HCT116 (cell line): Measurements from ENCODE around the gene CARD9. TPM values are rescaled to one million over a fixed set of nuclear protein-coding genes. Genes with fewer than 3 reads are reported as not detected.

Source experiments
- ATAC-seq: fragments of 200-7000 bp; cut with Tn5 transposase; 2 replicates; pipeline ENCODE4 v1.9.1; 2020; ENCODE audit warnings: mild to moderate bottlenecking, moderate library complexity
- BruUV-seq: library from RNA; stranded (reverse); fragments of 400-500 nt; replicated peaks from 2 replicates; lab custom pipeline; 2021; lab: Mats Ljungman, UMichigan
- CTCF ChIA-PET: fragments of 300-600 bp; sonication (Branson Sonifier 250); formaldehyde crosslinking; loops from one replicate; lab custom pipeline; 2021; ENCODE audit warnings: antibody characterized with exemption; lab: Charles Lee
- POLR2A ChIA-PET: fragments of 300-600, 350-600 bp; sonication (Branson Sonifier 250); formaldehyde crosslinking; loops from one replicate; lab custom pipeline; 2021; ENCODE audit warnings: antibody characterized with exemption; lab: Charles Lee
- RAD21 ChIA-PET, 2 experiments: fragments of 300-600 bp; sonication (Branson Sonifier 250); formaldehyde crosslinking; loops; one replicate each; lab custom pipeline; 2023; ENCODE audit warnings: low total read pairs in 2 of 2; ENCODE audit not compliant: uncharacterized antibody in 2 of 2, unreplicated experiment in 2 of 2, low non-redundant PET in 1 of 2; lab: Charles Lee
- DNase-seq: peaks from one replicate; pipeline ENCODE4 v3.0.0-alpha.2; 2010; ENCODE audit warnings: low read depth, low spot score
- H2AFZ ChIP-seq: fragments of 200-600 bp; shearing (Covaris generic), sonication (generic); 2 replicates; pipeline ENCODE4 v1.6.1; 2017; ENCODE audit warnings: low read depth, mixed run types, mixed read lengths, antibody characterized with exemption, low read length; ENCODE audit not compliant: poor library complexity, severe bottlenecking
- H3K27ac ChIP-seq: 2 replicates; pipeline ENCODE4 v1.5.1; 2012; ENCODE audit warnings: low read depth, low read length
- H3K27me3 ChIP-seq: fragments of 200-600 bp; sonication (generic); 2 replicates; pipeline ENCODE4 v1.6.1; 2016; ENCODE audit warnings: mixed run types, low read length, mixed read lengths; ENCODE audit not compliant: insufficient read depth
- H3K36me3 ChIP-seq, 2 experiments: fragments of 200-500 bp in 1 of 2; fragments of 200-600 bp in 1 of 2; sonication (Bioruptor generic) in 1 of 2; sonication (generic) in 1 of 2; 2 replicates each; pipeline versions ENCODE4 v1.5.1 to v1.6.1; 2014 to 2016; ENCODE audit warnings: low read length in 2 of 2, inconsistent platforms in 1 of 2, mixed read lengths in 1 of 2, mixed run types in 1 of 2; ENCODE audit not compliant: insufficient read depth in 2 of 2, control insufficient read depth in 1 of 2
- H3K4me1 ChIP-seq, 2 experiments: fragments of 200-600 bp in 1 of 2; sonication (generic) in 1 of 2; 2 replicates each; pipeline versions ENCODE4 v1.5.1 to v1.6.1; 2012 to 2017; ENCODE audit warnings: low read length in 2 of 2, inconsistent platforms in 1 of 2, mild to moderate bottlenecking in 1 of 2, mixed read lengths in 1 of 2, mixed run types in 1 of 2, moderate library complexity in 1 of 2; ENCODE audit not compliant: insufficient read depth in 2 of 2, control insufficient read depth in 1 of 2
- H3K4me2 ChIP-seq: fragments of 200-600 bp; sonication (generic); 2 replicates; pipeline ENCODE4 v1.6.1; 2017; ENCODE audit warnings: mixed run types, low read length, mixed read lengths
- H3K4me3 ChIP-seq, 2 experiments: fragments of 200-600 bp in 1 of 2; sonication (generic) in 1 of 2; replicated peaks in 1 of 2; 2 replicates each; pipeline ENCODE4 v1.5.1; 2011 to 2016; ENCODE audit warnings: low read length in 2 of 2, control low read depth in 1 of 2, low read depth in 1 of 2, mild to moderate bottlenecking in 1 of 2, mixed read lengths in 1 of 2, mixed run types in 1 of 2
- H3K79me2 ChIP-seq: fragments of 200-600 bp; sonication (generic); 2 replicates; pipeline ENCODE4 v1.6.1; 2017; ENCODE audit warnings: mild to moderate bottlenecking, mixed run types, low read length, moderate library complexity, mixed read lengths; ENCODE audit not compliant: insufficient read depth
- H3K9ac ChIP-seq: fragments of 200-600 bp; sonication (generic); 2 replicates; pipeline ENCODE4 v1.6.1; 2016; ENCODE audit warnings: low read length, mixed read lengths
- H3K9me2 ChIP-seq: fragments of 200-600 bp; sonication (generic), shearing (Covaris generic); 2 replicates; pipeline ENCODE4 v1.6.1; 2017; ENCODE audit warnings: mixed run types, mild to moderate bottlenecking, moderate library complexity; ENCODE audit not compliant: insufficient read depth
- H3K9me3 ChIP-seq, 2 experiments: fragments of 200-500 bp in 1 of 2; fragments of 200-600 bp in 1 of 2; sonication (Bioruptor generic) in 1 of 2; sonication (generic) in 1 of 2; 2 replicates each; pipeline ENCODE4 v1.6.1; 2014 to 2017; ENCODE audit warnings: low read length in 2 of 2, mixed read lengths in 2 of 2, inconsistent platforms in 1 of 2, low read depth in 1 of 2, mild to moderate bottlenecking in 1 of 2, mixed run types in 1 of 2, moderate library complexity in 1 of 2; ENCODE audit not compliant: control insufficient read depth in 1 of 2, insufficient read depth in 1 of 2
- H4K20me1 ChIP-seq: fragments of 200-600 bp; sonication (generic), shearing (Covaris generic); 2 replicates; pipeline ENCODE4 v1.6.1; 2017; ENCODE audit warnings: mixed run types, mild to moderate bottlenecking, moderate library complexity; ENCODE audit not compliant: insufficient read depth
- EGR1 ChIP-seq: IDR thresholded peaks from 2 replicates; pipeline ENCODE4 v1.6.1; 2012; ENCODE audit warnings: low read depth
- ELF1 ChIP-seq: IDR thresholded peaks from 2 replicates; pipeline ENCODE4 v1.6.1; 2012; ENCODE audit warnings: low read depth, borderline replicate concordance
- EZH2 ChIP-seq: fragments of 200-600 bp; sonication (generic); IDR thresholded peaks from 2 replicates; pipeline ENCODE4 v1.6.1; 2017; ENCODE audit warnings: antibody characterized with exemption, mixed run types
- EZH2phosphoT487 ChIP-seq: fragments of 200-600 bp; IDR thresholded peaks from 2 replicates; pipeline ENCODE4 v1.6.1; 2018; ENCODE audit warnings: antibody characterized with exemption, borderline replicate concordance
- FOSL1 ChIP-seq: IDR thresholded peaks from 2 replicates; pipeline ENCODE4 v1.6.1; 2012; ENCODE audit warnings: low read depth
- POLR2AphosphoS5 ChIP-seq: IDR thresholded peaks from 2 replicates; pipeline ENCODE4 v1.6.1; 2011; ENCODE audit warnings: mild to moderate bottlenecking, low read depth, low read length, moderate library complexity
- SIN3A ChIP-seq: IDR thresholded peaks from 2 replicates; pipeline ENCODE4 v1.6.1; 2012; ENCODE audit warnings: low read depth
- SP1 ChIP-seq: IDR thresholded peaks from 2 replicates; pipeline ENCODE4 v1.6.1; 2012; ENCODE audit warnings: low read depth
- SRF ChIP-seq: IDR thresholded peaks from 2 replicates; pipeline ENCODE4 v1.6.1; 2012; ENCODE audit warnings: low read depth
- YY1 ChIP-seq: IDR thresholded peaks from 2 replicates; pipeline ENCODE4 v1.6.1; 2011; ENCODE audit warnings: low read length, low read depth, moderate library complexity, mild to moderate bottlenecking; ENCODE audit not compliant: insufficient replicate concordance; ENCODE audit errors: extremely low read depth
- intact Hi-C: fragments of 100-400 bp; cut with micrococcal nuclease; formaldehyde crosslinking; loops from 2 replicates; pipeline ENCODE4 v1.10.0; 2022
- total RNA-seq: library from RNA; stranded (reverse); gene quantifications from one replicate; pipeline ENCODE4 v1.2.1, GENCODE V29; 2021; ENCODE audit not compliant: unreplicated experiment
- TF ChIP-seq, protein P1 (sequence below): IDR thresholded peaks from 2 replicates; pipeline ENCODE4 v1.6.1; 2012

The CARD9 gene
- total RNA-seq, 1 experiment from 2014 or later = 1.2 TPM

- H3K4me1 ChIP-seq = peaks cover 6 to 14% of the 10 kb centered on the region in 2 experiments; a peak in 3 of 4 replicates
- H3K36me3 ChIP-seq = no peaks in the 10 kb centered on the region; a peak in 1 of 4 replicates
- BruUV-seq = no TSS peak
- TF ChIP-seq ELF1 (no peak), EZH2 (no peak), YY1 (no peak), EZH2phosphoT487 (no peak), EGR1 (no peak), SRF (no peak), POLR2AphosphoS5 (no peak), FOSL1 (no peak), SP1 (no peak), SIN3A (no peak)
- TF ChIP-seq, protein P1, sequence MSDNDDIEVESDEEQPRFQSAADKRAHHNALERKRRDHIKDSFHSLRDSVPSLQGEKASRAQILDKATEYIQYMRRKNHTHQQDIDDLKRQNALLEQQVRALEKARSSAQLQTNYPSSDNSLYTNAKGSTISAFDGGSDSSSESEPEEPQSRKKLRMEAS = no peak
- H3K4me2 ChIP-seq = no peak overlapping the region
- no peaks in the 10 kb centered on the region for H3K9me3 ChIP-seq
- no peak overlapping the region for H2AFZ ChIP-seq
- CTCF ChIA-PET = no interaction called here
- no peak for DNase-seq
- H3K4me3 ChIP-seq = no peak overlapping the region
- no peak overlapping the region for H3K9ac ChIP-seq
- H4K20me1 ChIP-seq = no peaks in the 10 kb centered on the region
- no peak for ATAC-seq
- no peaks in the 10 kb centered on the region for H3K27me3 ChIP-seq
- POLR2A ChIA-PET = no interaction called here
- H3K79me2 ChIP-seq = no peaks in the 10 kb centered on the region
- H3K9me2 ChIP-seq = no peaks in the 10 kb centered on the region
- RAD21 ChIA-PET = no interaction called here
- no peak overlapping the region for H3K27ac ChIP-seq
- intact Hi-C loops = loop anchor here (2.0 kb wide), 1 partner anchor 62 kb away; the partner anchor contains the start of gene SNAPC4
Observed at GRCh38 chr9:136338511-136338910, 35.0 kb downstream of the CARD9 start.
